Ramos (cell line): ENCODE results near the gene IL1B.

Source experiments
- in situ Hi-C: fragments of 300-500 bp; cut with MboI; formaldehyde crosslinking; loops from one replicate; pipeline ENCODE4 v1.14.3; 2022; ENCODE audit warnings: low sequenced_read_pairs; ENCODE audit not compliant: unreplicated experiment

The IL1B gene

DNA sequence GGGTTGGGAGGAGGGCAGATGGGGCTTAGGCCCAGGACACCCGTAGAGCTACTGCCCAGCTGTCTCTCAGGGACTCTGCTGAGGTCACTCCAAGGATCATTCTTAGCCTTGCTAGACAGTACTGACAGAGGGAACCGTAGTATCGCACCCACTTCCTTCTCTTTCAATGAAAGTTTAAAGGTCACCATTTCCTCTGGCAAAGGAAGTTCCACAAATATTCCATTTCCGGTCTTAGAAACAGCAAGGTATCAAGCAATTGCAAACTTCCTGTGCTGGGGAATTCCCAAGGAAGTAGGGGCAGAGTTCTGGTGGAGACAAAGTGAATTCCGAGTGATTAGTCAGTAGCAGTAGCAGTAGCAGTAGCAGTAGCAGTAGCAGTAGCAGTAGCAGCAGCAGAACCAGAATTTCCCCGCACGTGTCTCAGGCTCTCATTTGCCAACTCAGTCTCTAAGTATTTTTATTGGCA is 24.7 kb downstream of the IL1B start:
- in situ Hi-C loops: no loop called here

DNA sequence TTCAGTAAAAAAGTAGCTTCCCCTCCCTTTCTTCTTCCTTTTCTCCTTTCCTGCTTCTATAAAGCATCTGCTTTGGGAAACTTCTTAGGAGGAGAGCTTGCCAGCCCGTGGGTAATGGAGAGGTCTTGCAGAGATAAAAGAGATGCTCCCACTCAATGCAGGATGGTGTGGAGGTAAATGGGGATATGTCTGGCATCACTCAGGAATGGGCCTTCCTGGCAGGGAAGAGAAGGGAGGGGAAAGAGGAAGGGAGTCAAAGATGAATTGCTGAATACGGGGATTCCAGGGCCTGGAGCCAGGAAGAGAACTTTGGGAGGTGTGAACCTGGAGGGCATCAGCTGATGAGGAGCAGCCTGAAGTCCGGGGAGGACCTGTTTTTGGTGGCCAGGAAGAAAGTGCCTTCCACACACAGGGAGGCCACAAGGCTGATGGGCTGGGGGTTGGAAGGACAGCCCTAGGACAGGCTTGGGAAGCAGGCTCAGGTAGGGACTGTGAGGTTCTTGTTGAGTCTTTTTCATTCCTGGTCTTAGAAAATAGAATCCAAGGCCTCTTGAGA is 25.2 kb downstream of the IL1B start:
- in situ Hi-C loops: no loop called here

DNA sequence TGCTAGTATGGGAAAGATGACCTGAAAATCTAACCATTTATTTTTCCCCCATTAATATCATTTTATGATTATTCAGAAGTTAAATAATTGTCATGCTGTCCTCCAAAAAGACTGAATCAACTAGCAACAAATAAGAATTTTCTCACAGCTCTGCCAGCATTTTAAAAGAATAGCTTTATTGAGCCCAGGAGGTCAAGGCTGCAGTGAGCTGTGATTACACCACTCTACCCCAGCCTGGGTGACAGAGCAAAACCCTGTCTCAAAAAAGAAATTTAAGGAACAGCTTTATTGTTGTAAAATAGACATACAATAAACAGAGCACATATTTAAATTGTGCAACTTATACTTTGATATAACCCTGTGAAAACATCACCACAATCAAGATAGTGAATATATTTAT is 27.5 kb downstream of the IL1B start:
- in situ Hi-C loops: no loop called here

DNA sequence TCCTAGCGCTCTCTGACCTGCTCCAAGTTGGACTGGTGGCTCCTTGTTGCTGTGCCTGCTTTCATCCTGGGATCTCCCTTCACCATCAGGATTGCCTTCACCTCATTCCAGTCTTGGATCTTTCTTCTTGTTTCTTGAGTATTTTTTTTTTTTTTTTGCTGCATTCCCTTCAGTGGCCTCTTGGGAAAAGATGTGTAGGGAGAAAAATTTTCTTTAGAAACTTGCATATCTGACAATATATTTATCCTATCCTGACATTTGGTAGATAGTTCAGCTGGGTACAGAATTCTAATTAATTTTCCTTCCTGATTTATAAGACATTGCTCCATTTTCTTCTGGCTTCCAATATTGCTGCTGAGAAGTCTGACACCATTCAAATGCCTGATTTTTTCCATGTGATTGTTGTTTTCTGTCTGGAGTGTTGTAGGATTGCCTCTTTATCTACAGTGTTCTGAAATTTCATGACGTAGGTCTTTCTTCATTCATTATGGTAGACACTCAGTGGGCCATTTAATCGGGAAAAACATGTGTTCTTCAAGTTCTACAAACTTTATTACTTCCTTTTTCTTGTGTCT is 29.3 kb downstream of the IL1B start:
- in situ Hi-C loops: no loop called here

DNA sequence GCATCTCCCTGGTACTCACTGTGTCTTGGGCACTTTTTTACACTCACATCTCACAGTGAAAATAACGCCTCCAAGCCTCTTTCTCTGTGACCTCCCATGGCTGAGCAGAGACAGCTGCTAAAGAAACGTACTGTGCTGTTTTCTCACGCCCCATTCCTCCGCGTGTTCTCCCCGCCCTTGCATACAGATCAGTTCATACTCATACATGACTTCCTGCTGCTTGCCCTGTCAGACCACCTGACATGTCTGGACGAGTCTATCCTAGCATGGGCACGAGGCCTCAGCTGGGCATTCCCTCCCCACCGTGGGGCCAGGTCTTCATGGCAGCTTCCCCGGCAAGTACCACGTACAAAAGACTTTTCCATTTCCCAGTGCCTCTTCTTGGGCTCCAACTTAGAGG is 31.0 kb downstream of the IL1B start:
- in situ Hi-C loops: no loop called here

DNA sequence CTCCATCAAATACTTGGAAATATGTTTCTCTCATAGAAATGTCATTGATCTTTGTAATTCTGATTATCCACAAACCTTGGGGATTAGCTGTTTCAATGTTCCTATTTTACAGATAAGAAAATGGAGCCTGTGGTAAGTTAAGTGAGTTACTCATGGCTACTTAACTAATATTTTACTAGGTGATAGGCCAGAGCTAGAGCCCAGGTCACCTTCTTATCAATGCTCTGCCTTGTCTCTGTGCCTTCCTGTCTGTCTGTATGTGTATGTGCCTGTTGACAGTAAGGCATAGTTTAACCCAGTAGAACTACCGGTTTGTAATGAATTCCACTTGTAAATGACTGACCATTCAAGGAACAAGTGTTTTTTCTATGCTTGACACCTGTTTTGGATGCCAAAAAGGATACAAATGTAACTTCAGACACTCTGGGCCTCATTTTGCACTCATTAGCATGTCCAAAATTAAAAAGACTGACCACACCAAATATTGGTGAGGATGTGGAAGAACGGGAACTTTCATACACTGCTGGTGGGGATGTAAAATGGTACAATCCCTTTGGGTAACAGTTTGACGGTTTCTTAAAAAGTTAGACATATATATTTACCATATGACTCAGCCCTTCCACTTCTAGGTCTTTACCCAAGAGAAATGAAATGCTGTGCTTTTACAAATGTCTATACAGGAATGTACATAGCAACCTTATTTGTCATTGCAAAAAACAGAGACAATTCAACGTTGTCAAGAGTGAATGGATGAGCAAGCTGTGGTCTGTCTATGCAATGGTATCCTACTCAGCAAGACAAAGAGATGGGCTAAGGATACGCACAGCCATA is 32.7 kb downstream of the IL1B start:
- in situ Hi-C loops: no loop called here

DNA sequence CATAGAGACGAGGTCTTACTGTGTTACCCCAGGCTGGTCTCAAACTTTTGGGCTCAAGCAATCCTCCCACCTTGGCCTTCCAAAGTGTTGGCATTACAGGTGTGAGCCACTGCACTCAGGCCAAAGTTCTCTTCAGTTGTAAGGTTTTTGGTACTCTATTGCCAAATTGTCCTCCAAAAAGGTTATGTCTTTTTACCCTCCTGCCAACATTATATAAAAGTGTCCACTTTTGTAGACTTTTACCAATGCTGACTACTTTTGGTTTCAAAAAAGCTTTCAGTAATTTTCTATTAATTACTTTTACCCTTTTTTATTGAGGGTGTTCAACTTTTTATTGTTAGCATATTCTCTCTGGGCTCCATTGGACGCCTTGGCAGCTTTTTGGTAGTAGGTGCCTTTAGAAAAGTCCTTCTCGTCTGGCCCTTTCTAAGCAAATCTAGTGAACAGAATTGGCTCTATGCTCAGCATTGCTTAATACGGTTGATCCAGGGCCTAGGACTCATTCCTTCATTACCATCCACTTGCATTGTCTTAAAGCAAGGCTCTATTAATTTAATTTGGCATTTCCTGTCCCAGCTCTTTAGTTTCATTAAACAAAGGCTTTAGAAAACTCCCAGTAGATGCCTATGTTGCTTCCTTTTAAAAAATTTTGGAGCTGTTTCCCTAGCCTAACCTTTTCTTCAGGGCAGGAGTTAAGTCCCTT is 35.5 kb downstream of the IL1B start:
- in situ Hi-C loops: no loop called here

DNA sequence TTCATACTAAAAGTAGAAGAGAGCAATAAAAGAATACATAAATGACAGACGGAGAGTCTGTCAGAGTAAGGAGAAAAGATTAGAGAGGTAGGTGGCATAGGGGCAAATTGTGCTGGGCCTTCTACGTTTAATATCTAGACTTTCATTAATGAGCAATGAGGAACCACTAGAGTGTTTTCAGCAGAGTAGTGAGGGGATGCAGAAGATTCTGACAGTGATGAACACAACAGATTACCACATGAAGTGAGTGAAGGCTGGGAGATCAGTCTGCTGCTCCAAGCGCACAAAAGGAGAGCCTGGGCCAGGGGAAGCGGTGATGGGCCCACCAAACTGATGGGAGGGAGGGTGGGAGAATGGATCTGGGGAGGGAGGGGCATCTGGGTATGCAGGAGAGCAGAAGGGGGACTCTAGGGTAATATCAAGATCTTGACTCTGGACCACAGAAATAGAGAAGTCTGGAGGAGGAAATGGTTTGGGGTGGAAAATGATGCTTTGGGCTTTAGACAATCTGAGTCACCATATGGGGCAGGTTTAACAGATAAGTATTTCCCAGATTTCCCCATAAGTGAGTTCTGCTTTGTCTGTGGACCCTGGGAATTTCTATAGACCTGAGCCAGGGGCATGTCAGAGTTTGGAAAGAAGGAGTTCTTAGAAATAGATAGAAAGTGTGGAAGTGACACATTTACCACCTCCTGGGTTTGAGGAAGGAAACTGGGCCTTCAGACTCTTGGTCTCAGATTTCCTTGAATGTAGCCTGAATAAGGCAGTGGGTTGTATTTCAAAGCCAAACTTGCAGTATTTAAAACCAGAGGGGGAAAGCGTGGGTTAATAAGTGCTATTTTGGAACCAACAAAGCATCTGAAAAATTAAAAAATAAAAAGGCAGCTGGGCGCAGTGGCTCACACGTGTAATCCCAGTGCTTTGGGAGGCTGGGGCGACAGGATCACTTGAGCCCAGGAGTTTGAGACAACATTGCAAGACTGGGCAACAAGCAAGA is 37.3 kb downstream of the IL1B start:
- in situ Hi-C loops: no loop called here

DNA sequence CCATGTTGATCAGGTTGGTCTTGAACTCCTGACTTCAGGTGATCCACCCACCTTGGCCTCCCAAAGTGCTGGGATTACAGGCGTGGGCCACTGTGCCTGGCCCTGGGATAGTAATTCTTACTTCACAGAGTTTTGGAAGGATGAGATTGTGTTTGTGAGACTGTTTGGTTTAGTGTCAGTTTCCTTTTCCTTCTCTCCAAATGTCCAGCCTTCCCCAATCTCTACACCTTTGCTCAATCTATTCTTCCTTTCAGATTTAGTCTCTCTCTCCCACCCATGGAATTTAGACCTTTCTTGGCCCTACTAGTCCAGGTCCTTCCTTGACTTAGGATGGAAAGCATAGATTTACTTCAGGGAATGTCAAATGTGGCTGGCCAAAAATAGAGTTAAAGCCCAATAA is 40.1 kb downstream of the IL1B start:
- in situ Hi-C loops: no loop called here

DNA sequence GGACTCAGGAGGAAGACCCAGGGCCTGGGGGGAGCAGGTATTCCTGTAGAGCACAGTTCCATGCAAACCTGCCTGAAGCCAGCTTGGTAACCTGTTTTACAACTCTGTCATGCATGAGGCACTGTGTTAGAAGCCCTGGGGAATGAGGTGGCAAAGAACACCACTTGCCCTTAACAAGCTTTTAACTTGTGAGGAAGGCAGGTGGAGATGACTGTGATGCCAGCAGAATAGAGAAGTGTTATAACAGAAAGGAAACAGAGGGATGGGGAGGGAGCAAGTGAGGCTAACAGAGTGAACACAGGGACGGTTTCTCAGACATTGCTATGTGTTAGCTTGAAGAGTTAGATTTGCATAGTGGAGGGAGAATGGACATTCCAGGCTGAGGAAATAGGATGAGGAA is 40.8 kb downstream of the IL1B start:
- in situ Hi-C loops: no loop called here

DNA sequence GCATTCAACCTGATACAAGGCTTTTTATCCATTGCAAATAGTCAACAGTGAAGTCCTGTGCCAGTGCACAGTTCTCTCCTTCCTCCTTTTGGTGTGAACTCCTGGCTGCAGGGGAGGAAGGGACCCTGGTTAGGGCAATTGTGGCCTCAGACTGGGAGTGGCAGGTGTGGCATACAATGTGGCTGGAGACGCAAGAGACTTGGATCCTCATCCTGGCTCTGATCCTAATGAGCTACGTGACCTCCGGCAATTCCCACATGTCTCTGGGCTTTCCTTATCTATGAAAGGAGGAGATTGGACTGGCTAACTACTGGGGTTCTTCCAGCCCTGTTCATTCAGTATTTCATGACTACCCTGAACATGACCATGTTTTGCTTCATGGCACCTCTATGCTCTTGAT is 41.7 kb downstream of the IL1B start:
- in situ Hi-C loops: no loop called here

DNA sequence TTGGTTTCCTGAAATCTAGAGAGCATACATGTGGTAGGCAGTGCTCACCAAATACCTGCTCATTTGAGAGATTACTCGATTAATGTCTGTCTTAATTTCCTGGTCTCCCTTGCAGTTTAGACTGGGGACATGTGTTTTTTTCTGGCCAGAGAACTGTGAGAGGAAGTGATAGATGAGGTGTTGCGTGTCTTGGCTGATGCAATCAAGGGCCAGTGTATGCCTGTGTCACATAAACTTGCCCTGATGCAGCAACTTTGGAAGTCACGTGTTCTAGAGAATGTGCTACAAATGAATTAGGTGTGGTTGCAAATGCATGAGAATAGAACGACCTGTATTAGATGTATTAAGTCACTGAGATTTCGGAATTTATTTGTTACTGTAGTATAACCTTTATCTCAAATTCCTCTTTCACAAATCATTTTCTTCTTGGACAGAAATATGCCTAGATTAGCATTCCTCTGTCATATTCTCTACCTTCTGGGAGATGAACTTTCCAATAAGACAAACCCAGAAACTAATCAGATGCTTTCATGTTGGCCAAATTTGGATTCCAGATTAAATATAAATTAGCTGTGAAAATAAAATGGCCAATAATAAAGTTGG is 42.3 kb downstream of the IL1B start:
- in situ Hi-C loops: no loop called here

DNA sequence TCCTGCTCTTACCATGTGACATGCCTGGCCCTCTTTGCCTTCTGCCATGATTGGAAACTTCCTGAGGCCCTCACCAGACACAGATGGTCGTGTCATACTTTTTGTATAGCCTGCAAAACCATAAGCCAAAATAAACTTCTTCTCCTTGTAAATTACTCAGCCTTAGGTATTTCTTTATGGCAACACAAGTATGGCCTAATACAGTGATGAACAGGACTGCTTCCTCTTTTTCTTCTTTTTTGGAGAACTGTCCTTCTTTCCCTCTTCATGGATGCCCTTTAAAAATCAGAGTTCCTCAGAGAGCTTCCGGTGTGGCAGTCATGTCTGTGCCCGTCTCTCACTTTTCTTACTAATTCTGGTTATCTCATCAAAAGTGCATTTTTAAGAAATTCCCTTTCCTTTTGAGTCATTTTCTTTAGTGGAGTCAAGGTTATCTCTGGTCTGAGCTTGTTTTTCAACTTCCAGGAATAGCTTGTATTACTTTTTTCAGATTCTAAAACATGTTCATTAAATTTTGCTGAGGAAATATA is 43.1 kb downstream of the IL1B start:
- in situ Hi-C loops: no loop called here

DNA sequence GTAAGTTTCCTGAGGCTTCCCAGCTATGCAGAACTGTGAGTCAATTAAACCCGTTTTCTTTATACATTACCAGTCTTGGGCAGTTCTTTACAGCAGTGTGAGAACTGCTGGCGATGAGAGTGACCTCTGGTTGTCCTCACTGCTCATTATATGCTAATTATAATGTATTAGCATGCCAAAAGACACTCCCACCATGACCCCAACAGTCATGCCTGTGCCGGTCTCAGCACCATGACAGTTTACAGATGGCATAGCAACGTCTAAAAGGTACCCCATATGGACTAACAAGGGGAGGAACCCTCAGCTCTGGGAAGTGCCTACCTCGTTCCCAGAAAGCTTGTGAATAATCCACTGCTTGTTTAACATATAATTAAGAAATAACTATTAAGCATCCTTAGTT is 44.2 kb downstream of the IL1B start:
- in situ Hi-C loops: no loop called here

DNA sequence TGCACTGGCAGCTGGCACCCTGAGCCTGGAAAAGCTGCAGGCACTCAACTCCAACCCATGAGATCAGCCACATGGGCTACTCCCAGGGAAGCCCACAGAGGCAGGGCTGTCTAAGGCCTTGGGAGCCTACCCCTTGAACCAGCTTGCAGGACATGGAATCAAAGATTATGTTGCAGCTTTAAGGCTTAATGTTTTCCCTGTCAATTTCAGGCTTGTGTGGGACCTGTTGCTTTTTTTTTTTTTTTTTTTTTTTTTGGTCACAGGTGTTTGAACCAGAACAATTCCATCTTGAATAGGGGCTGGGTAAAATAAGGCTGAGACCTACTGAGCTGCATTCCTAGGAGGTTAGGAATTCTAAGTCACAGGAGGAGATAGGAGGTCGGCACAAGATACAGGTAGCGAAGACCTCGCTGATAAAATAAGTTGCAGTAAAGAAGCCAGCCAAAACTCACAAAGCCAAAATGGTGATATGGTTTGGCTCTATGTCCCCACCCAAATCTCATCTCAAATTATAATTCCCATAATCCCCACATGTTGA is 44.8 kb downstream of the IL1B start:
- in situ Hi-C loops: no loop called here

DNA sequence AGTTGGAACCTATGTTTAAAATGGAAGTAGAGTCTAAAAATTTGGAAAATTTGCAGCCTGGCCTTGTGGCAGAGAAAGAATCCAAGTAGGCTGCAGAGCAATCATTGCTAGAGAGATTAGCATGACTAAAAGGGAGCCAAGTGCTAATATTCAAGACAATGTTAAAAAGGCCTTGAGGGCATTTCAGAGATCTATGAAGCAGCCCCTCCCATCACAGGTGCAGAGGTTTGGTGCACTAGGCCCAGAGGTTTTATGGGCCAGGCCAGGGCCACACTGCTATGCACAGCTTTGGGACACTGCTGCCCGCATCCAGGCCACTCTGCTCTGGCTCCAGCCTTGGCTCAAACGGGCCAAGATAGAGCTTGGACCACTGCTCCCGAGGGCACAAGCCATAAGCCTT is 45.6 kb downstream of the IL1B start:
- in situ Hi-C loops: no loop called here

DNA sequence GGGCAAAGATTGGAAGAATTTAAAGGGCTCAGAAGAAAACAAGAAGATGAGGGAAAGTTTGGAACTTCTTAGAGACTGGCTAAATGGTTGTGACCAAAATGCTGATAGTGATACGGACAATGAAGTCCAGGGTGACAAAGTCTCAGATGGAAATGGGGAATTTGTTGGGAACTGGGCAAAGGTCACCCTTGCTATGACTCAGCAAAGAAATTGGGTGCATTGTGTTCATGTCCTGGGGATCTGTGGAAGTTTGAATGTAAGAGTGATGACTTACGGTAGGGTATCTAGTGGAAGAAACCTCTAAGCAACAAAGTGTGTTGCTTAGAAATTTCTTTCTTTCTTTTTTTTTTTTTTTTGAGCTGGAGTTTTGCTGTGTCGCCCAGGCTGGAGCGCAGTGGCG is 46.3 kb downstream of the IL1B start:
- in situ Hi-C loops: no loop called here

DNA sequence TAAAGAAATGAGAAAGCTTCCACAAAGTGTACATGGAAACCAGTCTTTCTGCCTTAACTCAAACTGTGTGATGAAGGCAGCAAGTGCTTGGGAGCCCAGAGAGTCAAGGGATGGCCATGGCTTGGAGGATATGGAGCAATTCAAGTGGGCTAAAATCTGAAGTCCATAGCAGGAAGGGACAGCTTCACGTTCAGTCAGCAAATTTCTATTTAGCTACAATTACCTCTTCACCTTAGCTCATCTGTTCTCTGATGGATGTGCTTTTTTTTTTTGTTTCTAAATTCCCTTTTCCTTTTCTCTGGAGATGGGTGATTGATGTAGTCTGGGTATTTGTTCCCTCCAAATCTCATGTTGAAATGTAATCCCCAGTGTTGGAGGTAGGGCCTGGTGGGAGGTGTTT is 47.4 kb downstream of the IL1B start:
- in situ Hi-C loops: no loop called here

DNA sequence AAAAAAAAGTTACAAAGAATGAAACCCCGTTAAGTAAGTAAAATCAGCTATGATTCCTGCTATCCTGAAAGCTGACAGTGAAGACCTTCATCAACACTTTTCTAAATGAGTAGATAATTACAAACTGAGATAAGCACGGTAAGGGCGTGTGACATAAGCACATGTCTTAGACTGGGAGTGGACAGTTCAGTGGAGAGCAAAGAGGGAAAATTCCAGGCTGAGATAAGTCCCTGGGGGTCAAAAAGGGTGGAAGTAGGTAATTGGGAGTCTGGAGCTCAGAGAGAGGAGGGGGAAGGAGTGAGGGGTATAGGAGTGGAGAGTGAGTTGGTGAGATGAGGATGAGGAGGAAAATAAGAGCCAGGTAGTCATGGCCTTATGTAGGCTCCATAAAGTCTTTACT is 47.9 kb downstream of the IL1B start:
- in situ Hi-C loops: no loop called here
